Heart right ventricle (tissue), 16 donors: ENCODE measurements around the gene SPTBN4. TPM values are rescaled to one million over a fixed set of nuclear protein-coding genes. Genes with fewer than 3 reads are reported as not detected.
A peak's percentile ranks its signal among the peaks of the same experiment; 100 is the strongest.

ENCODE experiments used
- ATAC-seq, 8 donors: fragments of 200-7000 bp; cut with Tn5 transposase; one replicate each; pipeline ENCODE4 v1.9.1; 2020; ENCODE audit warnings: mild to moderate bottlenecking in 8 of 8, moderate library complexity in 8 of 8, moderate number of reproducible peaks in 1 of 8
- DNase-seq, 2 donors: peaks; one replicate each; pipeline ENCODE4 v3.0.0-alpha.2; 2020
- H3K27ac ChIP-seq, 10 donors: fragments of 200-600 bp; sonication (generic) in 2 of 10; one replicate each; pipeline versions ENCODE4 v1.5.0 to v1.8.0; 2020 to 2022; ENCODE audit warnings: mild to moderate bottlenecking in 3 of 10
- H3K27me3 ChIP-seq, 7 donors: fragments of 200-600 bp; one replicate each; pipeline ENCODE4 v1.8.0; 2021 to 2022; ENCODE audit warnings: mild to moderate bottlenecking in 2 of 7
- H3K36me3 ChIP-seq, 9 donors: fragments of 200-600 bp; sonication (generic) in 1 of 9; one replicate each; pipeline versions ENCODE4 v1.5.0 to v1.8.0; 2020 to 2022; ENCODE audit warnings: mild to moderate bottlenecking in 2 of 9
- H3K4me1 ChIP-seq, 9 donors: fragments of 200-600 bp; sonication (generic) in 1 of 9; one replicate each; pipeline versions ENCODE4 v1.5.0 to v1.8.0; 2020 to 2022; ENCODE audit warnings: mild to moderate bottlenecking in 4 of 9
- H3K4me3 ChIP-seq, 10 donors: fragments of 200-600 bp; sonication (generic) in 2 of 10; one replicate each; pipeline versions ENCODE4 v1.5.0 to v1.8.0; 2020 to 2022; ENCODE audit warnings: mild to moderate bottlenecking in 7 of 10, moderate library complexity in 2 of 10
- H3K9me3 ChIP-seq, 11 donors: fragments of 200-600 bp in 10 of 11; sonication (generic) in 2 of 11; one replicate each; pipeline versions ENCODE4 v1.5.0 to v1.8.0; 2013 to 2022; ENCODE audit warnings: mild to moderate bottlenecking in 2 of 11, control low read depth in 1 of 11, moderate library complexity in 1 of 11
- WGBS, 2 donors: extraction: QIAGEN DNeasy Blood & Tissue Kit; methylation state at CpG; one replicate each; pipeline ENCODE4 v1.1.7; 2013; ENCODE audit warnings: inconsistent platforms in 1 of 2; 5-methylcytosine and 5-hydroxymethylcytosine counted together
- intact Hi-C, 10 donors: fragments of 100-400 bp; cut with DNase I; formaldehyde crosslinking; loops; one replicate each; pipeline versions ENCODE4 v1.11.1 to v1.14.2; 2022
- polyA plus RNA-seq, 2 donors: library from polyadenylated mRNA; stranded (reverse); fragments of 200-250 nt; gene quantifications; one replicate each; pipeline ENCODE4 v1.2.3, GENCODE V29; 2013
- total RNA-seq, 10 donors: library from RNA; stranded (reverse); fragmentation: NEBNext Ultra II Directional in 3 of 10; extraction: Animal tissue kit (Norgen Biotek cat#: 25700) in 3 of 10; gene quantifications; one replicate each; pipeline versions ENCODE4 v1.2.1 to v1.2.4, GENCODE V29; 2021 to 2023
- TF ChIP-seq, protein P1 (sequence below), 9 donors: fragments of 200-600 bp; sonication (generic) in 2 of 9; IDR thresholded peaks; one replicate each; pipeline versions ENCODE4 v1.5.0 to v1.8.0; 2021 to 2022; ENCODE audit warnings: antibody characterized with exemption in 9 of 9, mild to moderate bottlenecking in 5 of 9, moderate library complexity in 1 of 9
- donor health status: Arrhythmogenic right ventricular cardiomyopathy.
- donor health status: ischemic (EF 13 %, LVEDD 7.1; RV severe dilation, severe dysfunction).
- donor health status: healthy with polysubstance abuse.
- donor health status: DM: no; HTN: yes; CAD: no.
- donor health status: DM: no; HTN: no; CAD: no.
- donor health status: ischemic (EF 25% LVEDD 6.9; RV normal size, moderate dysfunction).
- donor health status: ischemic (EF 25% LVEDD 5.7; RV mildly dilated, moderate dysfunction).
- donor health status: healthy.
- donor health status: DM: yes; HTN: yes; CAD: no.
- donor health status: Ischemic cardiomyopathy.
- donor health status: ischemic (EF 35%, LVEDD 5.7; RV mildly dilated, moderate dysfunction).
- donor health status: nonischemic (EF 11% LVEDD 7.7; RV severe dilation, severe dysfunction).
- donor health status: DM: yes; HTN: yes; CAD: no.
- donor health status: PGD.
- donor health status: ischemic (EF 29% LVEDD 5.4; RV normal size, mild dysfunction).
- donor health status: nonischemic (EF 23%, LVEDD 6.1; RV moderate dilation, normal function).

The SPTBN4 gene
- total and polyA plus RNA-seq, 12 donors: 3.0 to 13.8 (median 4.9) TPM

DNA sequence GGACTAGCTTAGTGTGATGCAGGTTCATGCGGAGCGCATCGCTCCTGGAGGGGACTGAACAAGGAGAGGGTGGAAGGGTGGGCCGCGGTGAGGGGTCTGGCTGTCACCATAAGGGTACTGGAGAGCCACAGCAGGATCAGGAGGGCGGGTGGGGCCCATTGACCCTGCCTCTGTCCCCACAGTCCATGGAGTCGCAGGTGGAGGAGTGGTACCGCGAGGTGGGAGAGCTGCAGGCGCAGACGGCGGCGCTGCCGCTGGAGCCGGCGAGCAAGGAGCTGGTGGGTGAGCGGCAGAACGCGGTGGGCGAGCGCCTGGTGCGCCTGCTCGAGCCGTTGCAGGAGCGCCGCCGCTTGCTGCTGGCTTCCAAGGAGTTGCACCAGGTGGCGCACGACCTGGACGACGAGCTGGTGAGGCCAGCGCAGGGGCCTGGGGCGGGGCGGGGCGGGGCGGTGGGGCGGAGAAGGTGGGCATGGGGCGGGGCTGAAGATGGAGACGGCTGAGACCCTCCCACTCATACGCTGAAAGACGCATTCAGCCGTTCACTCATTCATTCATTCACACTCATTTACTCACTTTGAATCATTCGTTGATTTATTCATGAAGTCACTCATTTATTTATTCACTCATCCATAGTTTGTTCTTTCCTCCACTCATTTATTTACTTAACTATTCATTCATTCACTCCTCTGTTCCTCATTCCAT, 82.4 kb downstream of the SPTBN4 start:
- Histone ChIP-seq H3K4me3 (no peak overlapping the region), H3K27me3 (peaks cover 0 to 57% (median 34%) of the 10 kb centered on the region in 7 donors), H3K27ac (no peak overlapping the region), H3K4me1 (peaks cover 0 to 6% (median 0%) of the 10 kb centered on the region in 9 donors), H3K36me3 (no peaks in the 10 kb centered on the region), H3K9me3 (peaks cover 0 to 8% (median 0%) of the 10 kb centered on the region in 11 donors)
- intact Hi-C loops: loop anchor here in 3 of 10 donors (1.0 to 10.0 kb wide), 3 partner anchors 48 to 86 kb away; no protein-coding TSS in a partner anchor
- DNase-seq (peak; percentile 37 to 66), ATAC-seq (peak in 5 of 8 donors; percentile 33 to 77 (median 67))
- 6 to 7% methylated on average over 37 to 43 of the region's 43 CpGs for WGBS, 2 donors
- TF ChIP-seq, protein P1, sequence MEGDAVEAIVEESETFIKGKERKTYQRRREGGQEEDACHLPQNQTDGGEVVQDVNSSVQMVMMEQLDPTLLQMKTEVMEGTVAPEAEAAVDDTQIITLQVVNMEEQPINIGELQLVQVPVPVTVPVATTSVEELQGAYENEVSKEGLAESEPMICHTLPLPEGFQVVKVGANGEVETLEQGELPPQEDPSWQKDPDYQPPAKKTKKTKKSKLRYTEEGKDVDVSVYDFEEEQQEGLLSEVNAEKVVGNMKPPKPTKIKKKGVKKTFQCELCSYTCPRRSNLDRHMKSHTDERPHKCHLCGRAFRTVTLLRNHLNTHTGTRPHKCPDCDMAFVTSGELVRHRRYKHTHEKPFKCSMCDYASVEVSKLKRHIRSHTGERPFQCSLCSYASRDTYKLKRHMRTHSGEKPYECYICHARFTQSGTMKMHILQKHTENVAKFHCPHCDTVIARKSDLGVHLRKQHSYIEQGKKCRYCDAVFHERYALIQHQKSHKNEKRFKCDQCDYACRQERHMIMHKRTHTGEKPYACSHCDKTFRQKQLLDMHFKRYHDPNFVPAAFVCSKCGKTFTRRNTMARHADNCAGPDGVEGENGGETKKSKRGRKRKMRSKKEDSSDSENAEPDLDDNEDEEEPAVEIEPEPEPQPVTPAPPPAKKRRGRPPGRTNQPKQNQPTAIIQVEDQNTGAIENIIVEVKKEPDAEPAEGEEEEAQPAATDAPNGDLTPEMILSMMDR (IDR thresholded peaks at IDR 0.05): peak in 8 of 9 donors; percentile 9 to 58 (median 52)

DNA sequence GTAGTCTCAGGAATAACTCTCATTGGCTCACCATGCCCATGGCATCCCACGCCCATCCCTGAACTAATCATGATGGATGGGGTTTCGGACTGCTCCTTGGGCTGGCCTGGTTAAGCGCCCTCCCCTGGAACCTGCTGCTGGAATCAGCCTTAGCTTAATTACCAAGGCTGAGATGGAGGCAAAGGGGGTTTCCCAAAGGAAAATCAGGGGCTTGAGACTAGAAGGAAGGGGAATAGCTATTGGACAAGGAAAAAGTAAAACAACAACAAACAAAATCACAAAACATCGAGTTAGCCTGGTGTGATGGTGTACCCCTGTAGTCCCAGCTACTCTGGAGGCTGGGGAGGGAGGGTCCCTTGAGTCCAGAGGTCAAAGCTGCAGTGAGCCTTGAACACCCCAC, 84.2 kb downstream of the SPTBN4 start:
- Histone ChIP-seq H3K9me3 (peaks cover 0 to 7% (median 0%) of the 10 kb centered on the region in 11 donors), H3K27ac (no peak overlapping the region), H3K27me3 (peaks cover 0 to 74% (median 47%) of the 10 kb centered on the region in 7 donors), H3K36me3 (no peaks in the 10 kb centered on the region), H3K4me1 (peaks cover 0 to 6% (median 0%) of the 10 kb centered on the region in 9 donors), H3K4me3 (no peak overlapping the region)
- WGBS, 2 donors: 80 to 81% methylated on average over 4 of the region's 4 CpGs
- TF ChIP-seq, protein P1 (IDR thresholded peaks at IDR 0.05): no peak
- DNase-seq (no peak), ATAC-seq (no peak)
- intact Hi-C loops: no loop called here

DNA sequence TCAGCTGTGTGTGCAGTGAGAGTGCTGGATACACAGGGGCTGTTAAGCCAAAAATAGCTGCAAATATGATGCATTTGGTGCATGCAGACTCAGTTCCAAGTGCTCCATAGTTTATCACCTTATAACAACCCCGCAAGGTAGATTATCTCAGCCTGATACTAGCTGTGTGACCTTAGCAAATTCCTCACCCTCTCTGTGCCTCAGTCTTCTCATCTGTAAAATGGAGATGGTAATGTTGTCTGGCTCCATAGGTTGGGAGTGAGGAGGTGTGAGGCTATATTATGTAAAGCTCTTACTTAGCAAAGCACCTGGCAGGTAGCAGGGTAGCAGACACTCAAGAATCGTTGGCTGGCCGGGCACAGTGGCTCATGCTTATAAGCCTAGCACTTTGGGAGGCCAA, 86.0 kb downstream of the SPTBN4 start:
- TF ChIP-seq, protein P1 (IDR thresholded peaks at IDR 0.05): no peak
- Histone ChIP-seq H3K27ac (no peak overlapping the region), H3K4me1 (peaks cover 0 to 6% (median 0%) of the 10 kb centered on the region in 9 donors), H3K9me3 (no peaks in the 10 kb centered on the region), H3K27me3 (peaks cover 0 to 66% (median 48%) of the 10 kb centered on the region in 7 donors), H3K4me3 (no peak overlapping the region), H3K36me3 (no peaks in the 10 kb centered on the region)
- no peak for DNase-seq
- WGBS, 2 donors: 89 to 92% methylated on average over 3 of the region's 3 CpGs
- ATAC-seq: no peak
- intact Hi-C loops: no loop called here

DNA sequence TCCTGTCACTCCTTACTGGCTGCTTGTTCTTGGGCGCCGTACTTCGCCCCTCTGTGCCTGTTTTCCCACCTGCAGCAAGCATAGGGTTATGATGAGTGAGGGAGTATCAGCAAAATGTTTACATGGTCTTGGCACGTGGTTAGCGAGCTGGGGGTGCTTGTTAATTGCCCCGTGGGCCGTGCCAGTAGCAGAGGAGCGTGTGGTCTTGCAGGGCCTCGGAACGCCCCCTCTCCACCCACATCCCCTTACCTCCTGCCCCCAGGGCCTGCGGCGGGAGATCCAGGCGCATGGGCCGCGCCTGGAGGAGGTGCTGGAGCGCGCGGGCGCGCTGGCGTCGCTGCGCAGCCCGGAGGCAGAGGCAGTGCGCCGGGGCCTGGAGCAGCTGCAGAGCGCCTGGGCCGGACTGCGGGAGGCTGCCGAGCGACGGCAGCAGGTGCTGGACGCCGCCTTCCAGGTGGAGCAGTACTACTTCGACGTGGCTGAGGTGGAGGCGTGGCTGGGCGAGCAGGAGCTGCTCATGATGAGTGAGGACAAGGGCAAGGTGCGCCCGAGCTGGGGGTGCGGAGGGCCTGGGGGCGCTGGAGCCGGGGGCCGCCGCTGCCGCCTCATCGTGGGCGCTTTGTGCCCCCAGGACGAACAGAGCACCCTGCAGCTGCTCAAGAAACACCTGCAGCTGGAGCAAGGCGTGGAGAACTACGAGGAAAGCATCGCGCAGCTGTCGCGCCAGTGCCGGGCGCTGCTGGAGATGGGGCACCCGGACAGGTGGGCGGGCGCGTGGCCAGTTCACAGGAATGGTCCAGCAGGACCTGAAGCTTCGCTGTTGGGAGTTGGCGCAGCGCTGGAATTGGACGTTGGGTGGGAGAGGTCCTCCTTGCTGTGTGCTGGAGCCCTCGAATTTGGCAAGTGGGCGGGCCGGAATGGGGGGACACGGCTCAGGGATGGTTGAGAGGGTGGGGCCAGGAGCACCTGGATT, 87.4 kb downstream of the SPTBN4 start:
- H3K9me3 ChIP-seq: no peaks in the 10 kb centered on the region
- H3K36me3 ChIP-seq: no peaks in the 10 kb centered on the region
- peaks cover 0 to 55% (median 44%) of the 10 kb centered on the region in 7 donors for H3K27me3 ChIP-seq
- TF ChIP-seq, protein P1 (IDR thresholded peaks at IDR 0.05): no peak
- H3K4me1 ChIP-seq: peaks cover 0 to 3% (median 0%) of the 10 kb centered on the region in 9 donors
- H3K4me3 ChIP-seq: no peak overlapping the region
- intact Hi-C loops: no loop called here
- no peak for ATAC-seq
- no peak overlapping the region for H3K27ac ChIP-seq
- WGBS, 2 donors: 20 to 28% methylated on average over 67 to 69 of the region's 69 CpGs
- no peak for DNase-seq
